ENCODE measurements around the gene ADD1. TPM values are rescaled to one million over a fixed set of nuclear protein-coding genes. Genes with fewer than 3 reads are reported as not detected.

ADD1 gene
- total RNA-seq, 1 experiment from 2014 or later, result 232 TPM

GRCh38 chr4:2961421-2961810 lies 117.8 kb downstream of the ADD1 start:
- no TSS peak for BruUV-seq (replicated peaks)
- intact Hi-C loops (cut with micrococcal nuclease; ENCODE audit: unreplicated experiment), result no loop called here
- Histone ChIP-seq H3K36me3 (ENCODE audit: insufficient read depth, low read length, poor library complexity, severe bottlenecking) (peaks cover 12% of the 10 kb centered on the region), H3K27me3 (replicated peaks; ENCODE audit: insufficient read depth, low read depth, low read length, poor library complexity) (no peaks in the 10 kb centered on the region), H3K27ac (ENCODE audit: low read depth, low read length, poor library complexity, severe bottlenecking) (no peak overlapping the region), H3K4me1 (ENCODE audit: insufficient read depth, low read length, poor library complexity, severe bottlenecking) (peaks cover 7% of the 10 kb centered on the region), H3K4me3 (ENCODE audit: low read depth, low read length, poor library complexity, severe bottlenecking) (peak overlapping the region; percentile 78), H3K9me3 (ENCODE audit: low read depth, low read length, poor library complexity, severe bottlenecking) (no peaks in the 10 kb centered on the region)
- POLR2A ChIA-PET (ENCODE audit: low non-redundant PET), result interaction anchor here (0.6 kb wide), 1 partner anchor 47 kb away, joined by 4 read pairs; no protein-coding TSS in a partner anchor
- DNase-seq (ENCODE audit: low spot score), result peak; percentile 40
- TF ChIP-seq EZH2 (IDR thresholded peaks at IDR 0.05; ENCODE audit: borderline replicate concordance, low read depth, low read length, poor library complexity, severe bottlenecking) (no peak), CTCF (conservative IDR thresholded peaks at IDR 0.05; ENCODE audit: low read depth, low read length) (no peak)
- CTCF ChIA-PET, result no interaction called here

- intact Hi-C loops (cut with micrococcal nuclease; ENCODE audit: unreplicated experiment), result no loop called here
- Histone ChIP-seq H3K27ac (ENCODE audit: low read depth, low read length, poor library complexity, severe bottlenecking) (peak overlapping the region; percentile 89), H3K36me3 (ENCODE audit: insufficient read depth, low read length, poor library complexity, severe bottlenecking) (peaks cover 9% of the 10 kb centered on the region), H3K4me1 (ENCODE audit: insufficient read depth, low read length, poor library complexity, severe bottlenecking) (peaks cover 7% of the 10 kb centered on the region), H3K4me3 (ENCODE audit: low read depth, low read length, poor library complexity, severe bottlenecking) (peak overlapping the region; percentile 78), H3K9me3 (ENCODE audit: low read depth, low read length, poor library complexity, severe bottlenecking) (no peaks in the 10 kb centered on the region), H3K27me3 (replicated peaks; ENCODE audit: insufficient read depth, low read depth, low read length, poor library complexity) (no peaks in the 10 kb centered on the region)
- CTCF ChIA-PET, result no interaction called here
- TSS peak; percentile 76 for BruUV-seq (replicated peaks)
- TF ChIP-seq EZH2 (IDR thresholded peaks at IDR 0.05; ENCODE audit: borderline replicate concordance, low read depth, low read length, poor library complexity, severe bottlenecking), result no peak
- TF ChIP-seq CTCF (conservative IDR thresholded peaks at IDR 0.05; ENCODE audit: low read depth, low read length), result peak; percentile 16; the same call in 1 of the 2 replicates
- POLR2A ChIA-PET (ENCODE audit: low non-redundant PET), result no interaction called here
- DNase-seq (ENCODE audit: low spot score), result peak; percentile 58
Observed at GRCh38 chr4:2961811-2962441, 118.3 kb downstream of the ADD1 start.

- no peaks in the 10 kb centered on the region for H3K27me3 ChIP-seq (replicated peaks; ENCODE audit: insufficient read depth, low read depth, low read length, poor library complexity)
- DNase-seq (ENCODE audit: low spot score), result no peak
- no TSS peak for BruUV-seq (replicated peaks)
- H3K27ac ChIP-seq (ENCODE audit: low read depth, low read length, poor library complexity, severe bottlenecking), result peak overlapping the region; percentile 89
- ChIA-PET CTCF (interaction anchor here (0.5 to 0.6 kb wide), 2 partner anchors 9 to 14 kb away, joined by 3 to 4 read pairs; no protein-coding TSS in a partner anchor), POLR2A (ENCODE audit: low non-redundant PET) (no interaction called here)
- H3K9me3 ChIP-seq (ENCODE audit: low read depth, low read length, poor library complexity, severe bottlenecking), result no peaks in the 10 kb centered on the region
- H3K4me3 ChIP-seq (ENCODE audit: low read depth, low read length, poor library complexity, severe bottlenecking), result peak overlapping the region; percentile 78
- H3K36me3 ChIP-seq (ENCODE audit: insufficient read depth, low read length, poor library complexity, severe bottlenecking), result peaks cover 3% of the 10 kb centered on the region
- H3K4me1 ChIP-seq (ENCODE audit: insufficient read depth, low read length, poor library complexity, severe bottlenecking), result peaks cover 7% of the 10 kb centered on the region
- intact Hi-C loops (cut with micrococcal nuclease; ENCODE audit: unreplicated experiment), result no loop called here
- TF ChIP-seq EZH2 (IDR thresholded peaks at IDR 0.05; ENCODE audit: borderline replicate concordance, low read depth, low read length, poor library complexity, severe bottlenecking) (no peak), CTCF (conservative IDR thresholded peaks at IDR 0.05; ENCODE audit: low read depth, low read length) (no peak)
Observed at GRCh38 chr4:2962614-2963174, 119.0 kb downstream of the ADD1 start.
